Loucy (cell line): ENCODE data around the gene CIB2.

Experiments used
- EZH2phosphoT487 ChIP-seq: fragments of 200-600 bp; IDR thresholded peaks from 2 replicates; pipeline ENCODE4 v1.6.1; 2018; ENCODE audit warnings: antibody characterized with exemption, mild to moderate bottlenecking, moderate library complexity, borderline replicate concordance
- TF ChIP-seq, protein P1 (sequence below): fragments of 200-600 bp; sonication (generic); conservative IDR thresholded peaks from 2 replicates; pipeline ENCODE4 v1.5.1; 2014; ENCODE audit warnings: mild to moderate bottlenecking, antibody characterized with exemption, low read length

DNA sequence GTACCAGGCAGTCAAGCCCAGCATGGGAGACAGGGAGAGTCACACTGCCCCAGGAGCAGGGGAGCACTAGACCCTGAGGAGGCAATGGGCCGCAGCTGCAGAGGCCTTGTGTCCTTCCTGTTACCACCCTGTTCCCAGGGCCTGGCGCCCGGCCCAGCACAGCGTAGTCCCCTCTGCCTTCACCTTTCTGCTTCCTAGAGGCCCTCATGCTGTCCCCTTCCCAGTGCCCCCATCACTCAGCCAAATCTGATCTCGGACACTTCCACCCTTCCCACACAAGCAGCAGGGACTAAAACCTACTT, 46.8 kb downstream of the CIB2 start:
- TF ChIP-seq, protein P1, sequence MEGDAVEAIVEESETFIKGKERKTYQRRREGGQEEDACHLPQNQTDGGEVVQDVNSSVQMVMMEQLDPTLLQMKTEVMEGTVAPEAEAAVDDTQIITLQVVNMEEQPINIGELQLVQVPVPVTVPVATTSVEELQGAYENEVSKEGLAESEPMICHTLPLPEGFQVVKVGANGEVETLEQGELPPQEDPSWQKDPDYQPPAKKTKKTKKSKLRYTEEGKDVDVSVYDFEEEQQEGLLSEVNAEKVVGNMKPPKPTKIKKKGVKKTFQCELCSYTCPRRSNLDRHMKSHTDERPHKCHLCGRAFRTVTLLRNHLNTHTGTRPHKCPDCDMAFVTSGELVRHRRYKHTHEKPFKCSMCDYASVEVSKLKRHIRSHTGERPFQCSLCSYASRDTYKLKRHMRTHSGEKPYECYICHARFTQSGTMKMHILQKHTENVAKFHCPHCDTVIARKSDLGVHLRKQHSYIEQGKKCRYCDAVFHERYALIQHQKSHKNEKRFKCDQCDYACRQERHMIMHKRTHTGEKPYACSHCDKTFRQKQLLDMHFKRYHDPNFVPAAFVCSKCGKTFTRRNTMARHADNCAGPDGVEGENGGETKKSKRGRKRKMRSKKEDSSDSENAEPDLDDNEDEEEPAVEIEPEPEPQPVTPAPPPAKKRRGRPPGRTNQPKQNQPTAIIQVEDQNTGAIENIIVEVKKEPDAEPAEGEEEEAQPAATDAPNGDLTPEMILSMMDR: no peak
- TF ChIP-seq EZH2phosphoT487: no peak
